Peyer's patch (tissue), 4 donors: ENCODE results near the gene CHIA.

Source experiments
- POLR2A ChIP-seq, 2 donors: fragments of 450-650 bp; IDR thresholded peaks; one replicate each; pipeline ENCODE4 v1.5.1; 2017; ENCODE audit warnings: antibody characterized with exemption in 2 of 2, mild to moderate bottlenecking in 2 of 2, moderate library complexity in 2 of 2
- TF ChIP-seq, protein P1 (sequence below), 6 experiments: fragments of 450-650 bp in 4 of 6; fragments of 200-600 bp in 2 of 6; sonication (generic) in 1 of 6; IDR thresholded peaks; one replicate each; pipeline ENCODE4 v1.5.1; 2017 to 2019; ENCODE audit warnings: antibody characterized with exemption in 6 of 6, mild to moderate bottlenecking in 3 of 6, moderate library complexity in 1 of 6

DNA sequence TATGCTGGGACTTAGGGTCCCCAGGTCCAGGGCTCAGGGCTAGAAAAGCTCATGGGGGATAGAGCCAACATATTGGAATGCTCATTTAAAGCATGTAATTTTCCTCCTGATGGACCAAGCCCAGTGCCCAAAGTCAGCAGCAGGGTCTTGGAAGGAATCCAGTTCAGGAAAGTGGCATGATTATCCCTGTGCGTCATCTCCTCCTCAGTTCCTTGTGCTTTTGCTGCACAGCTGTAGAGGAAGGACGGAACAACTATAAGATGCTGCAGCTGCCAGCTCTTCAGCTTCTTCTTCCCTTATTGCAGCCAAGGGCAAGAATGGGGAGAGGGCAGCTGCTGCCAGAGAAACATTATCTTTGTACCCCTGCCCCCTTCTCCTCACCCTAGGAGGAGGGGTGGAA, 78.5 kb downstream of the CHIA start:
- TF ChIP-seq, protein P1, sequence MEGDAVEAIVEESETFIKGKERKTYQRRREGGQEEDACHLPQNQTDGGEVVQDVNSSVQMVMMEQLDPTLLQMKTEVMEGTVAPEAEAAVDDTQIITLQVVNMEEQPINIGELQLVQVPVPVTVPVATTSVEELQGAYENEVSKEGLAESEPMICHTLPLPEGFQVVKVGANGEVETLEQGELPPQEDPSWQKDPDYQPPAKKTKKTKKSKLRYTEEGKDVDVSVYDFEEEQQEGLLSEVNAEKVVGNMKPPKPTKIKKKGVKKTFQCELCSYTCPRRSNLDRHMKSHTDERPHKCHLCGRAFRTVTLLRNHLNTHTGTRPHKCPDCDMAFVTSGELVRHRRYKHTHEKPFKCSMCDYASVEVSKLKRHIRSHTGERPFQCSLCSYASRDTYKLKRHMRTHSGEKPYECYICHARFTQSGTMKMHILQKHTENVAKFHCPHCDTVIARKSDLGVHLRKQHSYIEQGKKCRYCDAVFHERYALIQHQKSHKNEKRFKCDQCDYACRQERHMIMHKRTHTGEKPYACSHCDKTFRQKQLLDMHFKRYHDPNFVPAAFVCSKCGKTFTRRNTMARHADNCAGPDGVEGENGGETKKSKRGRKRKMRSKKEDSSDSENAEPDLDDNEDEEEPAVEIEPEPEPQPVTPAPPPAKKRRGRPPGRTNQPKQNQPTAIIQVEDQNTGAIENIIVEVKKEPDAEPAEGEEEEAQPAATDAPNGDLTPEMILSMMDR (IDR thresholded peaks at IDR 0.05): no peak
- no peak for TF ChIP-seq POLR2A (IDR thresholded peaks at IDR 0.05)
